Measurements from ENCODE around the gene PALM2AKAP2. TPM values are rescaled to one million over a fixed set of nuclear protein-coding genes. Genes with fewer than 3 reads are reported as not detected.

PALM2AKAP2 gene
- total and polyA plus RNA-seq, 10 of the 15 experiments (the other 5 are each of a cell fraction or from before 2014, with no cell fraction given): 0.01 TPM; not detected in 9

- Histone ChIP-seq H2AFZ (ENCODE audit: control insufficient read depth, low read depth, low read length) (no peak overlapping the region), H3K4me2 (ENCODE audit: control insufficient read depth, insufficient read depth) (no peak overlapping the region), H3K36me3 (ENCODE audit: control insufficient read depth in 2 of 2, insufficient read depth in 2 of 2, low read length in 1 of 2) (no peaks in the 10 kb centered on the region), H4K20me1 (ENCODE audit: control insufficient read depth, insufficient read depth) (no peaks in the 10 kb centered on the region), H3K4me1 (ENCODE audit: control insufficient read depth, insufficient read depth, low read length) (no peaks in the 10 kb centered on the region), H3K9me3 (replicated peaks; ENCODE audit: control insufficient read depth, insufficient read depth, low read length) (no peaks in the 10 kb centered on the region), H3K27me3 (replicated peaks in 1 of 2; ENCODE audit: control insufficient read depth in 2 of 2, insufficient read depth in 2 of 2, low read length in 1 of 2) (peaks cover 0 to 1% of the 10 kb centered on the region in 2 experiments; a peak in 1 of 4 replicates), H3K27ac (ENCODE audit: control insufficient read depth, insufficient read depth) (no peak overlapping the region), H3K79me2 (ENCODE audit: control insufficient read depth, insufficient read depth, low read length) (no peaks in the 10 kb centered on the region), H3K4me3 (no peak overlapping the region), H3K9ac (ENCODE audit: control insufficient read depth, insufficient read depth, low read length) (no peak overlapping the region)
- in situ Hi-C loops (cut with MboI): no loop called here
- ChIA-PET CTCF (no interaction called here), SMC1A (ENCODE audit: uncharacterized antibody, unreplicated experiment) (no interaction called here), POLR2A (no interaction called here), RAD21 (ENCODE audit: unreplicated experiment) (no interaction called here)
- WGBS (ENCODE audit: insufficient coverage, insufficient replicate concordance, low lambda C conversion rate, missing lambda C conversion rate): 0% methylated on average over 1 of the region's 1 CpG
- ATAC-seq (no peak), FAIRE-seq (no peak), DNase-seq (ENCODE audit: low read depth, low spot score) (no peak)
- TF ChIP-seq RAD21 (IDR thresholded peaks at IDR 0.05; ENCODE audit: insufficient read depth, low read depth, low read length): no peak
- TF ChIP-seq ZSCAN29 (IDR thresholded peaks at IDR 0.05): no peak
- no peak for TF ChIP-seq FOXK2 (IDR thresholded peaks at IDR 0.05)
- TF ChIP-seq MEF2A (IDR thresholded peaks at IDR 0.05; ENCODE audit: insufficient read depth, low read depth, low read length): no peak
- no peak for TF ChIP-seq E4F1 (IDR thresholded peaks at IDR 0.05; ENCODE audit: borderline replicate concordance, partially characterized antibody)
- no peak for TF ChIP-seq ZNF274 (IDR thresholded peaks at IDR 0.05; ENCODE audit: insufficient read depth, insufficient read length)
- intact Hi-C loops (cut with micrococcal nuclease; ENCODE audit: unreplicated experiment): no loop called here
- BruUV-seq (replicated peaks): no TSS peak
Observed at GRCh38 chr9:109792951-109793546, 13.1 kb downstream of the PALM2AKAP2 start.
